SK-N-MC (cell line): ENCODE measurements around the gene C16orf92.

Experiments used
- EZH2 ChIP-seq: fragments of 200-600 bp; sonication (generic); IDR thresholded peaks from one replicate; pipeline ENCODE4 v1.6.1; 2017; ENCODE audit warnings: antibody characterized with exemption
- FOXP2 ChIP-seq: optimal IDR thresholded peaks from 2 replicates; pipeline ENCODE3; 2011; ENCODE audit warnings: mild to moderate bottlenecking, moderate library complexity; ENCODE audit not compliant: insufficient read depth; ENCODE audit errors: extremely low read length, control extremely low read depth
- POLR2AphosphoS5 ChIP-seq: IDR thresholded peaks from 2 replicates; pipeline ENCODE4 v1.6.1; 2012; ENCODE audit warnings: mild to moderate bottlenecking, low read depth, low read length, borderline replicate concordance

GRCh38 chr16:30022887-30023286, at the start of gene C16orf92:
- TF ChIP-seq POLR2AphosphoS5 (no peak), EZH2 (no peak), FOXP2 (no peak)
